ENCODE data around the gene PCDH9. TPM values are rescaled to one million over a fixed set of nuclear protein-coding genes. Genes with fewer than 3 reads are reported as not detected.

PCDH9 gene
- total RNA-seq, 1 experiment from 2014 or later: 0.03 TPM

DNA sequence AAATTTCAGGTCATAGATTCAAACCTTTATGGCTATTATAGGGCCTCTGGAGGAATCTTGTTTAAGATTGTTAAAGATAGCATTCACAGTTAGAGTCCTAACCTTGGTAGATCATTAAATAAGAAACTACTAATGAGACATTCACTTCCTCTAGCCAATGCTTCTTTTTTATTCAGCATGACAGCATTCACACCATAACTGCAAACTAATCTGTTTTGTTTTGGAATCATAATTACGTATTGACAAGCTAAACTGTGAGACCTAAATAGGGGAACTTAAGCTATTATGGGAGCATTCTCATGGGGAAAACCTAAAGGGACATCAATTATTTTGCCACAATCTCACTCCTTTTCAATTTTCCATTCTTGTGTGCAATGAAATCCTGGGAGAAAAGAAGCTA, 653.8 kb downstream of the PCDH9 start:
- no peak for DNase-seq (ENCODE audit: low read depth)
- in situ Hi-C loops (cut with HindIII; ENCODE audit: low pct_unique_long_range_greater_than_20kb, low sequenced_read_pairs): no loop called here

GRCh38 chr13:66574606-66575005, 655.5 kb downstream of the PCDH9 start:
- DNase-seq (ENCODE audit: low read depth): no peak
- in situ Hi-C loops (cut with HindIII; ENCODE audit: low pct_unique_long_range_greater_than_20kb, low sequenced_read_pairs): no loop called here

DNA sequence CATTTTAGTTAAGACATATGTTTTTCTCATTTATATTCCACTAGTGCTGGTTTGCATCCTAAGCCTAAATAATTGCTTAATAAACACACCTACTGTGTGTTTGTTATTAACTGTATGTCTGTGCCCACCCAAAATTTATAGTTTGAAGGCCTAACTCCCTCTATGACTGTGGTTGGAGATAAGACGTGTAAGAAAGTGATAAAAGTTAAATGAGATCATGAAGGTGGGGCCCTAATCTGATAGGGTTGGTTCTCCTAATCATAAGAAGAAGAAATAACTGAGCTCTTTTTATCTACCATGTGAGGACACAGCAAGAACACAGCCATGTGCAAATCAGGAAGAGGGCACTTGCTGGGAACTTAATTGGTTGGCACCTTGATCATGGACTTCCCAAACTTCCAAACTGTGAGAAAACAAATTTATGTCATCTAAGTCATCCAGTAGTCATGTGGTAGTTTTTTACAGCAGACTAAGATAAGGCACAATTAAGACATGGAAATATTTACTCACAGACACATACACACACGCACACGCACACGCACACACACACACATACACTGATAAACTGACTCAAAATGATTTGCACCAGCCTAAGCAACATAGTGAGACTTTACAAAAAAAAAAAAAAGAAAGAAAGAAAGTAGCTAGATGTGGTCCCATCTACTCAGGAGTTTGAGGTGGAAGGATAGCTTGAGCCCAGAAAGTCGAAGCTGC, 662.1 kb downstream of the PCDH9 start:
- DNase-seq (ENCODE audit: low read depth): no peak
- in situ Hi-C loops (cut with HindIII; ENCODE audit: low pct_unique_long_range_greater_than_20kb, low sequenced_read_pairs): no loop called here

DNA sequence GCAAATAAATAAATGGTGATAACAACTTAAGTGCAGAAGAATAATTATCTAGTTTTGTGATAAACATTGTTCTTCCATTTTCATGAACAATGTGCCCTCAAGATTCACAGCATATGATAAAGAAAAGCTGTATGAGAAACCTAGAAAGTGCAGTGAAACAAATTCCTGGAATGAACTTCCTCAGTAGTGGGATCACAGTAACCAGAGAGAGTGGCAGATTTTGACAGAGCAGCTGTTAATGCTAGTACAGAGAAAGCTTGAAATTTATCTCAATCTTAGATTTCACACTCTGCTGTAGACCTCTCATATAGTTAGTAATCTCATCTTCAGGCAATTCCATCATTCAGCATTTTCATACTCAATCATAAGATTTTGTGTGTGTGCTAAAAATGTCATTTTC, 664.9 kb downstream of the PCDH9 start:
- DNase-seq (ENCODE audit: low read depth): no peak
- in situ Hi-C loops (cut with HindIII; ENCODE audit: low pct_unique_long_range_greater_than_20kb, low sequenced_read_pairs): no loop called here

DNA sequence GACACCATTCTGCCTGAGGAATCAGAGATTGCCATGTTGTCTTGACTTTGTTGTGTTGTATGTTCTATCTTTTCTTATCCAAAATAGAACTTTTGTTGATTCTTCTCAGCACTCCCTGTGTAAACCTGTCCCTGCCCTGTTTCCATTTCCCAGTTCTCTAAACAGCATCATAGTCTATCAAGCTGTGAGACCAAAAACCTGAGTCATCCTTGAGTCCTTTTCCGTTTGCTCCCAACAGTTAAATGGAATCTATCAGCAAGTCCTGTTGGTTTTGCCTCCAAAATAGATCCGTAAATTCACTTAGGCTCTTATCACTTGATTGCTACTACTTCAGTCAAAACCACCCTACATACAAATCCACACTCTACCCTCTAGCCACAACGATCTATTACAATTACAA, 667.1 kb downstream of the PCDH9 start:
- in situ Hi-C loops (cut with HindIII; ENCODE audit: low pct_unique_long_range_greater_than_20kb, low sequenced_read_pairs): no loop called here
- no peak for DNase-seq (ENCODE audit: low read depth)

- DNase-seq (ENCODE audit: low read depth): no peak
- in situ Hi-C loops (cut with HindIII; ENCODE audit: low pct_unique_long_range_greater_than_20kb, low sequenced_read_pairs): no loop called here
These were observed 668.1 kb downstream of the PCDH9 start for GRCh38 chr13:66562054-66562453.

DNA sequence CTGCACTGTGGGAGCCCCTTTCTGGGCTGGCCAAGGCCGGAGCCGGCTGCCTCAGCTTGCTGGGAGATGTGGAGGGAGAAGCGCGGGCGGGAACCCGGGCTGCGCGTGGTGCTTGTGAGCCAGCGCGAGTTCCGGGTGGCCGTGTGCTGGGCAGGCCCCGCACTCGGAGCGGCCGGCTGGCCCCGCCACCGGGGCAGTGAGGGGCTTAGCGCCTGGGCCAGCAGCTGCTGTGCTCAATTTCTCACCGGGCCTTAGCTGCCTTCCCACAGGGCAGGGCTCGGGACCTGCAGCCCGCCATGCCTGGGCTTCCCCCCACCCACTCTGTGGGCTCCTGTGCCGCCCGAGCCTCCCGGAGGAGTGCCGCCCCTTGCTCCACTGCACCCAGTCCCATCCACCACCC, 669.1 kb downstream of the PCDH9 start:
- no peak for DNase-seq (ENCODE audit: low read depth)
- in situ Hi-C loops (cut with HindIII; ENCODE audit: low pct_unique_long_range_greater_than_20kb, low sequenced_read_pairs): no loop called here

- in situ Hi-C loops (cut with HindIII; ENCODE audit: low pct_unique_long_range_greater_than_20kb, low sequenced_read_pairs): no loop called here
- no peak for DNase-seq (ENCODE audit: low read depth)
These were observed 669.9 kb downstream of the PCDH9 start for GRCh38 chr13:66560189-66560588.

DNA sequence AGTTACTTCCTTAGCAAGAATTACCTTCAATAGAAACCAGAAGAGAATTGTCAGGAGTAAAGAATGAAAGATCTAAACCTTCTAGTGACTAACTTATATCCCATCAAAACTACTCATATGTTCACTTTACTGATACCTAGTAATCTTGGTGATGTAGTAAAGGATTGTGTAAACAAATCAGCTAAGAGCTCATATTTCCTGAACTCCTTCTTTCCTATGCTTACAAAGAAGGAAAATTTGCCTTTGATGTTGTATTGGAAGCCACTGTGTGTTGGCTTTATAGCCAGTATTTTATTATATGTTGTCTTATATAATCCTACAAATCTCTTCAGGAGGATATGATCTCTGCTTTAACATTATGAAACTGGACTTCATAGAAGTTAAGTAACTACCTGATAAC, 671.0 kb downstream of the PCDH9 start:
- in situ Hi-C loops (cut with HindIII; ENCODE audit: low pct_unique_long_range_greater_than_20kb, low sequenced_read_pairs): no loop called here
- DNase-seq (ENCODE audit: low read depth): no peak

DNA sequence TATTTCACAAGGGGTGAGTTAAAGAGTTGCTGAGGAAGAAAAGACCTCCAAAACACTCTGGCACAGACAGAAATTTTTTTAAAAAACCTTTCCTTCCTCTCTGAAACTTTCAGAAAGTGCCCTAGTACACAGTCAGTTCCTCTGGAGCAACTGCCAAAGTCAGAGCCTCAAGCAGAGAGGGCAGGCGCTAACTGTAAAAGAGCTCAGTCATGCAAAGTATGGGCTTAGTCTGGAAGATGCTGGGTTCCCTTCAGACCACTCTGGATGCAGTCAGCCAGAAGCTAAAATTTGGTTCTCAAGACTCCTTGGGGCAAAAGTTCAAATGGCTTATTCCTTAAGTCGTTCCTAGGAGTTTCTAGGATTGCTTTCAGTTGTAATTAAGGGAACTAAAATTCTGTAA, 671.6 kb downstream of the PCDH9 start:
- DNase-seq (ENCODE audit: low read depth): no peak
- in situ Hi-C loops (cut with HindIII; ENCODE audit: low pct_unique_long_range_greater_than_20kb, low sequenced_read_pairs): no loop called here

DNA sequence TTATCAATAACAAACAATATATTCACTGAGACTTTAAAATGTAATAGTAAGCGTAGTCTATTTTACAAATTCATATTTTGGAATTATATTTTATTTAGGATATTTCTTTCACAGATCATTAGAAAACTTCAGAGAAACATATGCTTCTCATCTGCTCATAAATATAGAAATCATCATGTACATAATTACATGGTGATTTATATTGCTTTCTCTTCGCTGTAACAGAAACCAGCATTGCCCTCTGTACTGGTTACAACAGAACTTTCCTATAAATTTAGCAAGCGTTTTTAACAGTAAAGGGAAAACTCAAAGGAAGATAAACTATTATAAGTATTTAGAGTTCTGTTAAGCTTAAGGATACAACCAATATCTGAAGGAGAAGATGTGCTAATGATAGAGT, 672.8 kb downstream of the PCDH9 start:
- no peak for DNase-seq (ENCODE audit: low read depth)
- in situ Hi-C loops (cut with HindIII; ENCODE audit: low pct_unique_long_range_greater_than_20kb, low sequenced_read_pairs): no loop called here

DNA sequence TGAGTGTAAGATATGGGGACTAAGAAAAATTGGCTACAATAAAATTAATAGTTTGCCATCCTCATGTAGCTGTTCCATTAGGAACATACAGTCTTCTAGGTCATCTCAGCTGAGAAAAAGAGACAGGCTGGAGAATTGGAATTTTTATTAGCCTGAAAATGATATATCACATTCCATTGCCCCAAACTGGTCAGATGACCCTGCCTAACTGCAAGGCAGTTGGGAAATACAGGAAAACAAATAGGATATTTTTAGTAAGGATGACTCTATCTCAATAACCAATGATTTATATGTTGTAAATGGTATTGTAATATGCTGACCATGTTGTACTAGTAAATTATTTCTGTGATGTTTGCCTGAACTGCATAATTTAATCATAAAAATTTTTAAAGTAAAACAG, 673.8 kb downstream of the PCDH9 start:
- in situ Hi-C loops (cut with HindIII; ENCODE audit: low pct_unique_long_range_greater_than_20kb, low sequenced_read_pairs): no loop called here
- DNase-seq (ENCODE audit: low read depth): no peak

DNA sequence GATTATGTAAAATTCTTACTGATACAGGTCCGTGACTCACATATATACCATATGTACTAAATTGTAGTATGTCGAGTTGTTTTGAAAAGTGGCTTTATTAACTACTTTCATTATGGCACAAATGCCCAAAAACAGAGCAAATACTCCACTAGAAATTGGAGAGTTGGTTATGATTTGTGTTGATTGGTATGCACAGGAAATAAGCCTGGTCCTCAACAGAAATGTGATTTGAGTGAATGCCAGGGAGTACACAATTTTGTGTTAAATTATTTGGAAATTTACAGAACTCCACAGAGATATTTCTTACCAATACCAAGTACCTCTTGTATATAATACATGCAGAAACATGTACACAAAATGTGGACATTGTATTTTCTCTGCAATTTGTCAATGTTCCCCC, 676.7 kb downstream of the PCDH9 start:
- no peak for DNase-seq (ENCODE audit: low read depth)
- in situ Hi-C loops (cut with HindIII; ENCODE audit: low pct_unique_long_range_greater_than_20kb, low sequenced_read_pairs): no loop called here

DNA sequence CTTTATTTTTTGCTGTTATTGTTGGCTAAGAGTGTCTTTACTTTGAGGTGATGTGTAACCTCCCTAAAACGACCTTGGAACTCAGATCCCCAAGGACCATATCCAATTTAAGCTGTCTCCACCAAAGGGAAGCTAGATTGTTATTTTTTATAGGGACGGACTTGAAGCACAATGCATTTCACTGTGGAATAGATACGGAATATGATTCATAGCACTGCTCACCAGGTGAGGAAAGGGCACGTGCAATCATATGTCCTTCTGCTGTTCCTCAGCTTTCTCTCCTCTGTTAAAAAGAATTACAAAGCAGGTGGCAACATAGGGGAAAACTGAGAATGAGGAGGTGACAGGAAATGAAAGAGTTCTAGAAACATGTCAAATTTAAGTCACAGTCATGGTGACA, 679.0 kb downstream of the PCDH9 start:
- no peak for DNase-seq (ENCODE audit: low read depth)
- in situ Hi-C loops (cut with HindIII; ENCODE audit: low pct_unique_long_range_greater_than_20kb, low sequenced_read_pairs): no loop called here

- DNase-seq (ENCODE audit: low read depth): no peak
- in situ Hi-C loops (cut with HindIII; ENCODE audit: low pct_unique_long_range_greater_than_20kb, low sequenced_read_pairs): no loop called here
These were observed 682.5 kb downstream of the PCDH9 start for GRCh38 chr13:66547685-66548084.

DNA sequence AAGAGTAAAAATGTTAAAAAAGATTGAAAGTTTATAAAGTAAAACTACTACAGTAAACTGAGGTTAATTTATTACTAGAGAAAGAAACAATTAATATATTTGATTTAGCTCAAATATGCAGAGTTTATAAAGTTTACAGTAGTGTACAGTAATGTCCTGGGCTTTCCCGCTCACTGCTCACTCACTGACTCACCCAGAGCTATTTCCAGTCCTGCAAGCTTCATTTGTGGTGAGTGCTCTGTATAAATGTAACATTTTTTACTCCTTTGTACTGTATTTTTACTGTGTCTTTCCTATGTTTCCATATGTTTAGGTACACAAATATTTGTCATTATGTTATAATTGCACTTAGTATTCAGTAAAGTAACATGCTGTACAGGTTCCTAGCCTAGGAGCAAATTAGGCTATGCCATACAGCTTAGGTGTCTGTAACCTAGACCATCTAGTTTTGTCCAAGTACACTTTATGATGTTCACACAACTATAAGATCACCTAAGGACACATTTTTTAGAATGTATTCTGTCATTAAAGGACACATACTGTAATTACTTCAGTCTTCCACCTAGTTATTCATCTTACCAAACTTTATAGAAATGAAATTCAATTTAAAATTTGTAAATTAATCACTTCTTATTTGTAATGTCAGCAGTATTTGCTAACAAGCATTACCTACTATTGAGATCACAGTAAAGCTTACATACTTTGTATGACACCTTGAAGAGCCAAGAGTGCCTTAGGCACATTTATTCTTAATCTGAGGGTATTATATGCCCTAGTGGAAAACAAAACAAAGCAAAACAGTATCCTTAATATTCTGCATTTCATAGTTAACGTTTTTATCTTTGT, 683.4 kb downstream of the PCDH9 start:
- in situ Hi-C loops (cut with HindIII; ENCODE audit: low pct_unique_long_range_greater_than_20kb, low sequenced_read_pairs): no loop called here

GRCh38 chr13:66543780-66544179, 686.4 kb downstream of the PCDH9 start:
- in situ Hi-C loops (cut with HindIII; ENCODE audit: low pct_unique_long_range_greater_than_20kb, low sequenced_read_pairs): no loop called here
- DNase-seq (ENCODE audit: low read depth): no peak

More for the DNA sequence above, 683.4 kb downstream of the PCDH9 start:
- no peak for DNase-seq (ENCODE audit: low read depth)

DNA sequence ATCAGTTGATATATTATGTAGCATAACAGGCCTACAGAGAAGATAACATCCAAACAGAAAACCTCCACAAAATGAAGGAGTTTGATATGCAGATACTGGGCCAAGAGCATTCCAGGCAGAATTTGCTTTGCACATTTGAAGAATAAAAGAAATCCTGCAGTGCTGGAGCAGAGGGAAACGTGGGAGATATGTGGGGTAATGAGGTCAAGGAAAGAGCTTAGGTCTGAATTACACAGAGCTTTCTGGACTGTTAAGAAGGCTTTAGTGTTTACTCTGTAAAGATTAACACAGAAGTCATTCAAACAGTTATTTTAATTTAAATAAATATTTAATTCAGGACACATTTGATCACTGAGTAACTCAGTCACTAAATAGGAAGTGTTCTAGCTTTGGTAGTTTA, 692.7 kb downstream of the PCDH9 start:
- peak; percentile 2 for DNase-seq (ENCODE audit: low read depth)
- in situ Hi-C loops (cut with HindIII; ENCODE audit: low pct_unique_long_range_greater_than_20kb, low sequenced_read_pairs): no loop called here

DNA sequence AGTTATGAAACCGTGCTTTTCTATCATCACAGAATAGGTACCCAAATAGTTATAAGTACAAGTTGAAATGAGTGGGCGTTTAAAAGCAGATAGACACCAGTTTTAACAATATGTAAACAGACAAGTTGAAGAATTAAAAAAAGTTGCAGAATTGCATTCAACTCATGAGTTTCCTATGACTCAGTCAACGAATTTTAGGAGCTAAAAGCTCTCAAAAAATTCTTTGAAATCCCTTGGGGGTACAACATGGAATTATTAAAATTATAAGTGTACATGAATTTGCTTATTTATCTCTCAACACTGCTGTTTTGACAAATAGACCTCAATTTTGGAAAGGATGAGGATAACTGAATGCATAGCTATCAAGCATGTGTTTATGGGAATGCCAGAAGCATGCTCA, 693.4 kb downstream of the PCDH9 start:
- no peak for DNase-seq (ENCODE audit: low read depth)
- in situ Hi-C loops (cut with HindIII; ENCODE audit: low pct_unique_long_range_greater_than_20kb, low sequenced_read_pairs): no loop called here

DNA sequence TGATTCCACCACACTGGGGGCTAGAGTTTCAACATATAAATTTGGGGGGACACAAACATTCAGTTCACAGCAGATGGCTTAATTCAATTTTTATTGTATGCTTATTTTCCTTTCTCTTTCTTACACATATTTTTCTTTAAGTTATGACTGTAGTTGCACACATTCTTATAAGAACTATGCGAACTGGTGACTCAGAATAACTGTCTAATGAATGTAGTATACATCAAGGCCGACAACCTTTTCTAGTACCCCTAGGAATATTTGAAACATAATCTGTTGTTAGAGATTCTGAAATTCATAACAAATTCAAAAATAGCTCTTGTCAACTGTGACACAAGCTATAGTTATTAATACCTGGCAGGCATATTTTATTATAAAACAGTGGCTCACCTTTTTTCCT, 695.6 kb downstream of the PCDH9 start:
- in situ Hi-C loops (cut with HindIII; ENCODE audit: low pct_unique_long_range_greater_than_20kb, low sequenced_read_pairs): no loop called here
- no peak for DNase-seq (ENCODE audit: low read depth)
